Endothelial cell (in vitro differentiated cells): Measurements from ENCODE around the gene RELL2. TPM values are rescaled to one million over a fixed set of nuclear protein-coding genes. Genes with fewer than 3 reads are reported as not detected.

Experiments
- DNase-seq: peaks from one replicate; pipeline ENCODE4 v3.0.0; 2021; ENCODE audit warnings: low spot score
- H3K27ac Mint-ChIP-seq: one replicate; pipeline ENCODE4 v1.8.0; 2021; ENCODE audit warnings: mixed read lengths, inconsistent platforms; ENCODE audit not compliant: unreplicated experiment
- H3K27me3 Mint-ChIP-seq: one replicate; pipeline ENCODE4 v1.8.0; 2021; ENCODE audit warnings: mild to moderate bottlenecking, moderate library complexity, mixed read lengths, inconsistent platforms; ENCODE audit not compliant: unreplicated experiment
- H3K36me3 Mint-ChIP-seq: one replicate; pipeline ENCODE4 v1.8.0; 2021; ENCODE audit warnings: mild to moderate bottlenecking, low read depth, mixed read lengths, inconsistent platforms; ENCODE audit not compliant: unreplicated experiment
- H3K4me1 Mint-ChIP-seq: one replicate; pipeline ENCODE4 v1.8.0; 2021; ENCODE audit warnings: mild to moderate bottlenecking, mixed read lengths, inconsistent platforms; ENCODE audit not compliant: unreplicated experiment
- H3K4me3 Mint-ChIP-seq: one replicate; pipeline ENCODE4 v1.8.0; 2021; ENCODE audit warnings: mild to moderate bottlenecking, mixed read lengths, inconsistent platforms; ENCODE audit not compliant: unreplicated experiment
- H3K9me3 Mint-ChIP-seq: one replicate; pipeline ENCODE4 v1.8.0; 2021; ENCODE audit warnings: mixed read lengths, inconsistent platforms; ENCODE audit not compliant: unreplicated experiment
- CTCF ChIP-seq: fragments of 200-600 bp; sonication (generic); IDR thresholded peaks from one replicate; pipeline ENCODE4 v1.5.0; 2021; ENCODE audit warnings: antibody characterized with exemption; ENCODE audit not compliant: unreplicated experiment
- total RNA-seq: library from RNA; stranded (reverse); fragmentation: NEBNext Ultra II Directional; extraction: Animal tissue kit (Norgen Biotek cat#: 25700); gene quantifications from one replicate; pipeline ENCODE4 v1.2.1, GENCODE V29; 2021; ENCODE audit not compliant: unreplicated experiment

The RELL2 gene
- total RNA-seq, 1 donor from 2014 or later: 17.4 TPM

DNA sequence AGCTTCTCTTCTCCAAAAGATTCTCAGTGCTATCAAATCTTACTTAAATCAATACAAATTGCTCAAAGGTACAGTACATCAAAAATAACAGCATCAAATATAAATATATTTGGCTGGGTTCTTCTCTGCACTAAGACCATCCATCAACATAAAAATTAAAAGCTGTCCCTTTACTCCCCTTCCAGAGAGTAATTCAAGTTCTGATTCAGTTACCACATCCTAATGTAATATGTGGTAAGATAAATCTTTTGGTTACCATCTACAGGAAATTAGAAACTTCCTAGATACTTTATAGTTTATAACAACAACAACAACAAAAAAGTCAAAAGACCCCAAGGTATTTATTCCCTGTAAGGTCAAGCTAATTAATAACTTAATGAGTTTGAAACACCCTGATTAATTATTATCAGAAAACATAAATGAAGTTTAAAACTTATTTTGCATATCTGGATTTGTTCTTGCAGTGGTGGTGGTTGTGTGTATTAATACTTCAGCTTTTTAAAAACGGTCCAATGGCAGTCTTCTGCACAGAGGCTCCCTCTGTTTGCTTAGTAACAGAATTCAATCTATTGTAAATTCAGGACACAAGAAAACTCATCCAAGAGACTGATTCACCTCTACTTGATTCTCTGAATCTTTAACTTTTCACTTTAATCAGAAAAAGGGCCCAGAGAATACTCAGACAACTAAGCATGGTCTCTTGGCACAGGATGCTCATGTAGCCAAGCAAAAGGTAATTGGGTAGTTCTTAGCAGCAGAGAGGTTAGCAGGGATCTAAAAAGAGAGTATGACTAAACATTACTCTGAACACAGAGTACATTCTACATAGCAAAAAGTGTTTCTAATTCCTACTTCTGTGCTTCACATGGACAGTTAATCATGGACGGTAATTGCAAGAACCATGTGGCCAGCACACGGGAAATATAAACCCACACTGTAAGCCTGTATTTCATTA lies 38.1 kb upstream of the RELL2 start:
- H3K4me3 Mint-ChIP-seq: no peak overlapping the region
- DNase-seq: no peak
- peaks cover 14% of the 10 kb centered on the region for H3K4me1 Mint-ChIP-seq
- no peaks in the 10 kb centered on the region for H3K27me3 Mint-ChIP-seq
- H3K27ac Mint-ChIP-seq: no peak overlapping the region
- no peak for TF ChIP-seq CTCF
- peaks cover 8% of the 10 kb centered on the region for H3K36me3 Mint-ChIP-seq
- no peaks in the 10 kb centered on the region for H3K9me3 Mint-ChIP-seq

DNA sequence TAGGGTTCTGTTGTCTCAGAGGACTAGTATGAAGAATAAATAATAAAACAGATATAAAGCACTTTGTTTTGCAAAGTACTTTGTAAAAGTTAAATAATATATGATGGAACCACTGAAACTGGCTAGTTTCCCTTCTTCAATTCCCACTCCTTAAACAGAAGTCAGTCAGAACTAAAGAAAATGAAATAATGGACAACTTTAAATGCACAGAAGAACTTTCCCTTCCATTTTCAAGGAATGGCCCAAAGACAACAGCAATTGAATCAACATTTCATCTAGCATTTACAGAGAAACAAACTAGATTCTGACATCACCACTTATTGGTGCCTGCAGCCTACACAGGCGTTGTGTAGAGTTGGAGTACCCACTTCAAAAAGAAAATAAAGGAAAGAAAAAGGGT lies 34.2 kb upstream of the RELL2 start:
- Mint-ChIP-seq H3K9me3 (no peaks in the 10 kb centered on the region), H3K4me1 (peaks cover 30% of the 10 kb centered on the region), H3K36me3 (peaks cover 3% of the 10 kb centered on the region), H3K27ac (no peak overlapping the region), H3K4me3 (no peak overlapping the region), H3K27me3 (peaks cover 2% of the 10 kb centered on the region)
- TF ChIP-seq CTCF: no peak
- no peak for DNase-seq

DNA sequence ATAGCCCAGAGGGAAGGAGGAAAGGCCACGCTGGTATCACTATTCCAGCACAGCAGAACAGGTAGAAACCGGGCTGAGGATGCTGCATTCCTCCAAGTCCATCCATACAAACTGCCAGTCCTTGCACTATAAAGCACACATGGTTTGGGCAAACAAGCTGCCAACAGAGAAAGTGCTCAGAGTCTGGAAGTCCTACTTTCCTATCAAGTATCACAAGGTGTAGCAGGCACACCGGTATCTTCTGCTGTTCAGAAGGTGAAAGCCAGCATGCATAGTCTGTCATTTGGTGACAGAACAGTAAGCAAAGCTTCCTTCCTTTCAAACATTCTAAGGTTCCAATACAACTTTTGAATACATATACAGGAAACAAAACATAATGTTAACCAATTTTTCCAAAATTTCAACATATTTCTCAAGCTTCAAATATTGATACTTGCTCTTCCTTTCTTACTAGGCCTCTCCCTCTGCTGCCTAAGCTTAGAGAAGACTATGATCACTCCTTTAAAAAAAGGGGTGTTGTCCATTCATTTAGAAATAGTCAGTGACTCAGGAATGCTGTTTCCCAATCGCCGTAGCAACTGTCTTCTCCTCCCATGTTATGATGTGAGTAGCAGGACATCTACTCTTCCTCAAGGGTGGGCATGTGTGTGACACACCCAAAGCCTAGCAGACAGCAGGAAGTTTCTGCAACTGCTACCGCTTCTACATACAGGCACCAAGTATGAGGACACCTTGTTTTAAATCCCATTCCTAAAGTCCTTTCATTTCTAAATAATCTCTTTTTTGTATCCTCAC lies 32.7 kb upstream of the RELL2 start:
- H3K27ac Mint-ChIP-seq: peak overlapping the region; percentile 97
- H3K4me3 Mint-ChIP-seq: peak overlapping the region; percentile 45
- H3K27me3 Mint-ChIP-seq: peaks cover 2% of the 10 kb centered on the region
- peaks cover 3% of the 10 kb centered on the region for H3K36me3 Mint-ChIP-seq
- H3K9me3 Mint-ChIP-seq: no peaks in the 10 kb centered on the region
- H3K4me1 Mint-ChIP-seq: peaks cover 30% of the 10 kb centered on the region
- DNase-seq: peak; percentile 48
- no peak for TF ChIP-seq CTCF

DNA sequence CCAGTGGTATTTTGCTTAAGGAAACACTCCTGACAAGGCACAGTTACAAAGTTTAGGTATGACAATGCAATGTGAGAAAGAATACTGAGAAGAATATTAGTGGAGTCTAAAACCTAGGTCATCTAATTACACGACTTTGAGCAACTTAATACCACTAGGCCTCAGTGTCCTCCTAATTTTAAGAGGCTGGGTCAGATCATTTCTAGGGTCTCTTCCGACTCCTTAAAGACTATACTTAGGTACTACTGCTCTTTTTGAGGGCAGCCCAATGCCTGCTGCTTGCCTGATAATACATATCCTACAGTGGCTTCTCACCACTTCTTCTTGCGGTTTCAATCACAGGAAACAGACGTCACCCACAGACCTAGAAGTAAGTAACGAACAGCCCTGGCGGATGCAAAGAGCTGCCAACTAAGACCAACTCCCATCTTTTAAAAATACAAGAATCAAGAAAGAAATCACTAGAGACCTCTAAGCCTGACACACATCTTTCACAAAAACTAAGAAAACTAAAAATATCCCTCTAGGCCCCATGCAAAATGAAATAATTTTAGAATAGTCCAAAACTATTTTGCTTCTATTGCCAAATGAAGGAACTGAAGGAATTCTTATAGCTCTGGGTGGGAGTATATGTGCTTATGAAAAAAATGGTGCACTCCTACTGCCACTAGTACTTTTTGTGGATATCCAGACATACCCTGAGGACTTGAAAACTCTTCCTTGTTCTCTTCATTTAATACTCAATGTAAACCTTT lies 31.1 kb upstream of the RELL2 start:
- peaks cover 33% of the 10 kb centered on the region for H3K4me1 Mint-ChIP-seq
- H3K4me3 Mint-ChIP-seq: peak overlapping the region; percentile 73
- peak; percentile 36 for DNase-seq
- no peaks in the 10 kb centered on the region for H3K9me3 Mint-ChIP-seq
- peaks cover 2% of the 10 kb centered on the region for H3K27me3 Mint-ChIP-seq
- peak overlapping the region; percentile 99 for H3K27ac Mint-ChIP-seq
- no peak for TF ChIP-seq CTCF
- H3K36me3 Mint-ChIP-seq: peaks cover 8% of the 10 kb centered on the region
